NCI-H526 (cell line): Measurements from ENCODE around the gene ANKRD27.
"Not testable (repeated sequence)": the region's sequence is repeated elsewhere in the genome, so short reads cannot be mapped to it uniquely, and the experiment has no call there.

Experiments used
- DNase-seq, 2 experiments: peaks; one replicate each; lab custom pipeline; 2025; lab: John Stamatoyannopoulos, UW

ANKRD27 gene

GRCh38 chr19:32605544-32605943 lies 69.4 kb downstream of the ANKRD27 start:
- DNase-seq, result no peak

GRCh38 chr19:32603961-32604360 lies 71.0 kb downstream of the ANKRD27 start:
- DNase-seq, result no peak

GRCh38 chr19:32599736-32600157 lies 75.2 kb downstream of the ANKRD27 start:
- peak; percentile 57 to 77 for DNase-seq

GRCh38 chr19:32599258-32599657 lies 75.7 kb downstream of the ANKRD27 start:
- DNase-seq, result no peak

GRCh38 chr19:32598022-32598421 lies 77.0 kb downstream of the ANKRD27 start:
- no peak for DNase-seq

GRCh38 chr19:32595491-32595890 lies 79.5 kb downstream of the ANKRD27 start:
- no peak for DNase-seq

- no peak for DNase-seq
Observed at GRCh38 chr19:32594021-32594420, 81.0 kb downstream of the ANKRD27 start.

- not testable (repeated sequence) for DNase-seq
Observed at GRCh38 chr19:32587747-32588504, 87.1 kb downstream of the ANKRD27 start.

- DNase-seq, result peak in 1 of 2 experiments; percentile 64
Observed at GRCh38 chr19:32581705-32582179, 93.2 kb downstream of the ANKRD27 start.

GRCh38 chr19:32580901-32581704 lies 93.9 kb downstream of the ANKRD27 start, which contains the start of gene PDCD5:
PDCD5 (plus strand) TSS chr19:32581190; CDS start chr19:32581262, 72 bp downstream.
- DNase-seq, result peak; percentile 87 to 99

- no peak for DNase-seq
Observed at GRCh38 chr19:32580353-32580900, 94.6 kb downstream of the ANKRD27 start.

- no peak for DNase-seq
Observed at GRCh38 chr19:32576790-32577189, 98.2 kb downstream of the ANKRD27 start.

GRCh38 chr19:32573492-32573794 lies 101.5 kb downstream of the ANKRD27 start:
- DNase-seq, result peak in 1 of 2 experiments; percentile 14

GRCh38 chr19:32572700-32573491 lies 102.1 kb downstream of the ANKRD27 start:
- DNase-seq, result not testable (repeated sequence)

- DNase-seq, result not testable (repeated sequence)
Observed at GRCh38 chr19:32571471-32572075, 103.4 kb downstream of the ANKRD27 start.

GRCh38 chr19:32570081-32570785 lies 104.7 kb downstream of the ANKRD27 start:
- DNase-seq, result peak; percentile 70 to 92

GRCh38 chr19:32567486-32567885 lies 107.5 kb downstream of the ANKRD27 start:
- no peak for DNase-seq

GRCh38 chr19:32566246-32566830 lies 108.6 kb downstream of the ANKRD27 start:
- peak in 1 of 2 experiments; percentile 39 for DNase-seq

GRCh38 chr19:32563761-32564160 lies 111.2 kb downstream of the ANKRD27 start:
- DNase-seq, result no peak

- DNase-seq, result no peak
Observed at GRCh38 chr19:32558607-32559228, 116.3 kb downstream of the ANKRD27 start.
